ENCODE results near the gene TRIM71. TPM values are rescaled to one million over a fixed set of nuclear protein-coding genes. Genes with fewer than 3 reads are reported as not detected.

The TRIM71 gene
- total RNA-seq, 1 experiment from 2014 or later = 376 TPM

GRCh38 chr3:32873531-32874130, 55.8 kb downstream of the TRIM71 start:
- Histone ChIP-seq H2AFZ (ENCODE audit: low read length) (no peak overlapping the region), H4K8ac (replicated peaks; ENCODE audit: insufficient read length, low read depth, low read length) (no peak overlapping the region), H3T11ph (ENCODE audit: low read length) (no peak overlapping the region), H3K23ac (ENCODE audit: insufficient read length, low read depth, low read length) (no peak overlapping the region), H3K9me3 (ENCODE audit: control insufficient read depth, low read depth, low read length) (no peaks in the 10 kb centered on the region), H3K79me2 (ENCODE audit: insufficient read depth, low read length) (peaks cover 68% of the 10 kb centered on the region; the same call in 1 of the 2 replicates), H4K20me1 (ENCODE audit: control insufficient read depth, insufficient read depth, insufficient read length) (peaks cover 6% of the 10 kb centered on the region), H2BK120ac (ENCODE audit: low read depth, low read length, poor library complexity, severe bottlenecking) (no peak overlapping the region), H3K9ac (ENCODE audit: extremely low read depth, insufficient read length, low read length) (no peak overlapping the region), H3K27ac (ENCODE audit: insufficient read length, low read depth, low read length) (no peak overlapping the region), H4K91ac (ENCODE audit: insufficient read length, low read depth, low read length) (no peak overlapping the region), H3K4me1 (ENCODE audit: insufficient read depth, low read length) (peaks cover 27% of the 10 kb centered on the region; the same call in 1 of the 2 replicates), H3K4me2 (ENCODE audit: insufficient read depth, insufficient read length, low read length) (no peak overlapping the region), H3K4ac (ENCODE audit: low read depth, low read length) (no peak overlapping the region), H3K56ac (ENCODE audit: insufficient read length, low read depth, low read length) (no peak overlapping the region), H2BK20ac (ENCODE audit: low read depth, low read length, poor library complexity, severe bottlenecking) (no peak overlapping the region), H3K23me2 (ENCODE audit: insufficient read length, low read depth, low read length, poor library complexity, severe bottlenecking) (no peaks in the 10 kb centered on the region), H2BK15ac (ENCODE audit: low read depth, low read length) (no peak overlapping the region), H2BK12ac (ENCODE audit: insufficient read length, low read depth, low read length) (no peak overlapping the region), H4K5ac (ENCODE audit: insufficient read length, low read depth, low read length) (no peak overlapping the region), H3K27me3 (ENCODE audit: insufficient read depth, low read length) (no peaks in the 10 kb centered on the region), H3K18ac (ENCODE audit: insufficient read length, low read depth, low read length) (no peak overlapping the region), H3K79me1 (ENCODE audit: insufficient read depth, low read depth, low read length, poor library complexity, severe bottlenecking) (no peaks in the 10 kb centered on the region), H3K14ac (ENCODE audit: insufficient read depth, low read length) (no peak overlapping the region; the same call in 1 of the 2 replicates), H2BK5ac (ENCODE audit: insufficient read length, low read length) (no peak overlapping the region), H2AK5ac (ENCODE audit: insufficient read length, low read length) (no peak overlapping the region)
- H3K4me1 Mint-ChIP-seq = peaks cover 83 to 87% of the 10 kb centered on the region in 2 experiments
- DNase-seq = peak; percentile 59
- peak overlapping the region in 1 of 2 experiments; percentile 33; a peak in 1 of 5 replicates for H3K4me3 Mint-ChIP-seq
- no peaks in the 10 kb centered on the region; the same call in 1 of the 2 replicates for H3K27me3 Mint-ChIP-seq (ENCODE audit: low read depth)
- H3K36me3 Mint-ChIP-seq (ENCODE audit: insufficient read depth in 1 of 3, low read depth in 3 of 3) = peaks cover 40 to 55% (median 51%) of the 10 kb centered on the region in 3 experiments
- H3K27ac Mint-ChIP-seq = peak overlapping the region; percentile 44 to 92 (median 61); a peak in 5 of 7 replicates
- no CpG with 5 or more reads among the region's 12 CpGs for whole genome bisulfite sequencing (ENCODE audit: extremely low coverage, insufficient read length, low lambda C conversion rate)
- no peaks in the 10 kb centered on the region for H3K9me3 Mint-ChIP-seq
- peak; percentile 46; the same call in 2 of the 3 replicates for TF ChIP-seq CTCF (conservative IDR thresholded peaks at IDR 0.05)
